HepG2 (cell line): ENCODE measurements around the gene PTPN18. TPM values are rescaled to one million over a fixed set of nuclear protein-coding genes. Genes with fewer than 3 reads are reported as not detected.

Experiments
- ARNTL ChIP-seq: sonication (generic); formaldehyde crosslinking; IDR thresholded peaks from 2 replicates; pipeline ENCODE4 v1.4.0; 2020; ENCODE audit warnings: mild to moderate bottlenecking, missing genetic modification reagents
- ATAD3A ChIP-seq: sonication (generic); formaldehyde crosslinking; IDR thresholded peaks from 2 replicates; pipeline ENCODE4 v1.4.0; 2020; ENCODE audit warnings: missing genetic modification reagents
- FOXO1 ChIP-seq: sonication (generic); formaldehyde crosslinking; IDR thresholded peaks from 2 replicates; pipeline ENCODE4 v1.4.0; 2020; ENCODE audit warnings: missing genetic modification reagents
- HOXA3 ChIP-seq: sonication (generic); formaldehyde crosslinking; IDR thresholded peaks from 2 replicates; pipeline ENCODE4 v1.5.0; 2020; ENCODE audit warnings: missing genetic modification reagents
- PITX1 ChIP-seq: sonication (generic); formaldehyde crosslinking; IDR thresholded peaks from 2 replicates; pipeline ENCODE4 v1.5.1; 2020; ENCODE audit warnings: mild to moderate bottlenecking, missing genetic modification reagents
- POLR2A ChIP-seq, 2 experiments: IDR thresholded peaks; 2 replicates each; pipeline ENCODE4 v1.6.1; 2011; ENCODE audit warnings: low read depth in 2 of 2, low read length in 2 of 2, mild to moderate bottlenecking in 1 of 2, moderate library complexity in 1 of 2; ENCODE audit not compliant: insufficient read depth in 1 of 2
- TOE1 ChIP-seq: sonication (generic); formaldehyde crosslinking; IDR thresholded peaks from 2 replicates; pipeline ENCODE4 v1.4.0; 2020; ENCODE audit warnings: mild to moderate bottlenecking, missing genetic modification reagents
- ZBTB21 ChIP-seq: sonication (generic); formaldehyde crosslinking; IDR thresholded peaks from 2 replicates; pipeline ENCODE4 v1.4.0; 2020; ENCODE audit warnings: missing genetic modification reagents
- ZNF251 ChIP-seq: sonication (generic); formaldehyde crosslinking; IDR thresholded peaks from 2 replicates; pipeline ENCODE4 v1.9.0; 2021; ENCODE audit warnings: mild to moderate bottlenecking, missing genetic modification reagents
- ZNF33B ChIP-seq: sonication (generic); formaldehyde crosslinking; IDR thresholded peaks from 2 replicates; pipeline ENCODE4 v1.5.1; 2020; ENCODE audit warnings: mild to moderate bottlenecking, missing genetic modification reagents
- ZNF501 ChIP-seq: sonication (generic); formaldehyde crosslinking; IDR thresholded peaks from 2 replicates; pipeline ENCODE4 v1.5.1; 2020; ENCODE audit warnings: mild to moderate bottlenecking, moderate library complexity, missing genetic modification reagents
- ZNF816 ChIP-seq: sonication (generic); formaldehyde crosslinking; IDR thresholded peaks from 2 replicates; pipeline ENCODE4 v1.8.0; 2022; ENCODE audit warnings: missing genetic modification reagents, mild to moderate bottlenecking, borderline replicate concordance
- polyA plus RNA-seq, 8 experiments: library from polyadenylated mRNA; depleted of rRNA in 3 of 8; stranded (reverse) in 7 of 8; unstranded in 1 of 8; fragments of >200 nt; fragmentation: Illumina TruSeq in 4 of 8; extraction: Trizol in 4 of 8; gene quantifications; 2 replicates each; pipeline versions ENCODE4 v1.2.1 to v1.2.3, GENCODE V29; 2011 to 2016; ENCODE audit warnings: low read depth in 4 of 8, missing spikeins in 1 of 8, mixed read lengths in 1 of 8; ENCODE audit not compliant: insufficient read depth in 1 of 8
- total RNA-seq, 5 experiments: library from RNA; depleted of rRNA; stranded (reverse); fragments of >200 nt; fragmentation: Illumina TruSeq; extraction: Trizol; gene quantifications; 2 replicates each; pipeline ENCODE4 v1.2.3, GENCODE V29; 2016; ENCODE audit warnings: low read depth in 1 of 5
- TF ChIP-seq, protein P1 (sequence below): conservative IDR thresholded peaks from 2 replicates; pipeline ENCODE4 v1.6.1; 2018; ENCODE audit warnings: missing genetic modification reagents
- TF ChIP-seq, protein P2 (sequence below): sonication (generic); formaldehyde crosslinking; IDR thresholded peaks from 2 replicates; pipeline ENCODE4 v1.4.0; 2020; ENCODE audit warnings: mild to moderate bottlenecking, missing genetic modification reagents
- TF ChIP-seq, protein P3 (sequence below): sonication (generic); formaldehyde crosslinking; IDR thresholded peaks from 2 replicates; pipeline ENCODE4 v1.5.0; 2020; ENCODE audit warnings: mild to moderate bottlenecking, missing genetic modification reagents, borderline replicate concordance
- TF ChIP-seq, protein P4 (sequence below): sonication (generic); formaldehyde crosslinking; IDR thresholded peaks from 2 replicates; pipeline ENCODE4 v1.4.0; 2020; ENCODE audit warnings: missing genetic modification reagents
- TF ChIP-seq, protein P5 (sequence below): sonication (generic); formaldehyde crosslinking; IDR thresholded peaks from 2 replicates; pipeline ENCODE4 v1.5.1; 2020; ENCODE audit warnings: missing genetic modification reagents, mild to moderate bottlenecking, borderline replicate concordance
- TF ChIP-seq, protein P6 (sequence below): IDR thresholded peaks from 2 replicates; pipeline ENCODE4 v1.6.1; 2016; ENCODE audit warnings: control low read depth

PTPN18 gene
- total and polyA plus RNA-seq, 2 of the 13 experiments (the other 11 are each of a cell fraction or from before 2014, with no cell fraction given): 14.8 to 39.6 TPM

DNA sequence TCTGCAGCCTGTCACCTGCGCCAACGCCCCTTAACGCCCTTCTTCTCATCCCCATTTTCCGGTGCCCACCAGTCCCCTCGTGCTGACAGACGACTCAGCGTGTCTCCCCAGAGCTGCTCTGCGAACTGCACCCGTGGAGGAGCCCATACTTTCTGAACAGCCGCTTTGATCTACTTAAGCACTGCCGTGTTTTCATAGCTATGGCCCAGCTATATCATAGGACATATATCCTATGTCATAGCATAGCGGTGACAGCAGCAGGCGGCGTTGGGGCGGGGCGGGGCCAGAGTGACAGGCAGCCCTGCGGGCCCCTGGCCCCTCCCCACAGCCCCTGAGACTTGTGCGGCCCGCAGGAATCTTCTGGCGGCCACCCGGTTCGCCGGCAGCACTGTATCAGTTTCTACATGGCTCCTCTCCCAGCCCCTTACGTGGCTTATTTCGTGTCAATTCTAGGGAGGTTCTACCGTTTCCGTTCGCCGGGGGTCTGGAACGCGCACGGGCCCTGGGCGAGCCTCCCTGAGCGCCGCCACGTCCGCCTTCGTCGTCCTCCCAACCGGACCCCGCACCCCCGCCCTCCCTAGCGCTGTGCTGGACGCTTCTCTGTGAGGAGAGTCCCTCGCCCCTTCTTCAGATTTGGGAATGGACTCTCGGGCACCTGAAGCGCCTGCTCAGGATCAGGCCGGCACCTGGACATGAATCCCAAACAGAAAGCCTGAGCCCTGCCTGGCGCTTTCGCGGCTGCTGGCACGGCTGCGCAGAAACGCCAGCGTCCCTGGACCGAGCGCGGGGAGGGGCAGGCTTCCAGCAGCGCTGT lies 35.4 kb downstream of the PTPN18 start (continued):
- TF ChIP-seq, protein P1, sequence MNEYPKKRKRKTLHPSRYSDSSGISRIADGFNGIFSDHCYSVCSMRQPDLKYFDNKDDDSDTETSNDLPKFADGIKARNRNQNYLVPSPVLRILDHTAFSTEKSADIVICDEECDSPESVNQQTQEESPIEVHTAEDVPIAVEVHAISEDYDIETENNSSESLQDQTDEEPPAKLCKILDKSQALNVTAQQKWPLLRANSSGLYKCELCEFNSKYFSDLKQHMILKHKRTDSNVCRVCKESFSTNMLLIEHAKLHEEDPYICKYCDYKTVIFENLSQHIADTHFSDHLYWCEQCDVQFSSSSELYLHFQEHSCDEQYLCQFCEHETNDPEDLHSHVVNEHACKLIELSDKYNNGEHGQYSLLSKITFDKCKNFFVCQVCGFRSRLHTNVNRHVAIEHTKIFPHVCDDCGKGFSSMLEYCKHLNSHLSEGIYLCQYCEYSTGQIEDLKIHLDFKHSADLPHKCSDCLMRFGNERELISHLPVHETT (CRISPR knock-in tag): no peak
- TF ChIP-seq TOE1 (CRISPR knock-in tag): no peak
- TF ChIP-seq ATAD3A: no peak
- TF ChIP-seq, protein P2, sequence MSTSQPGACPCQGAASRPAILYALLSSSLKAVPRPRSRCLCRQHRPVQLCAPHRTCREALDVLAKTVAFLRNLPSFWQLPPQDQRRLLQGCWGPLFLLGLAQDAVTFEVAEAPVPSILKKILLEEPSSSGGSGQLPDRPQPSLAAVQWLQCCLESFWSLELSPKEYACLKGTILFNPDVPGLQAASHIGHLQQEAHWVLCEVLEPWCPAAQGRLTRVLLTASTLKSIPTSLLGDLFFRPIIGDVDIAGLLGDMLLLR (CRISPR knock-in tag): no peak; the same call in 1 of the 2 replicates
- TF ChIP-seq, protein P3, sequence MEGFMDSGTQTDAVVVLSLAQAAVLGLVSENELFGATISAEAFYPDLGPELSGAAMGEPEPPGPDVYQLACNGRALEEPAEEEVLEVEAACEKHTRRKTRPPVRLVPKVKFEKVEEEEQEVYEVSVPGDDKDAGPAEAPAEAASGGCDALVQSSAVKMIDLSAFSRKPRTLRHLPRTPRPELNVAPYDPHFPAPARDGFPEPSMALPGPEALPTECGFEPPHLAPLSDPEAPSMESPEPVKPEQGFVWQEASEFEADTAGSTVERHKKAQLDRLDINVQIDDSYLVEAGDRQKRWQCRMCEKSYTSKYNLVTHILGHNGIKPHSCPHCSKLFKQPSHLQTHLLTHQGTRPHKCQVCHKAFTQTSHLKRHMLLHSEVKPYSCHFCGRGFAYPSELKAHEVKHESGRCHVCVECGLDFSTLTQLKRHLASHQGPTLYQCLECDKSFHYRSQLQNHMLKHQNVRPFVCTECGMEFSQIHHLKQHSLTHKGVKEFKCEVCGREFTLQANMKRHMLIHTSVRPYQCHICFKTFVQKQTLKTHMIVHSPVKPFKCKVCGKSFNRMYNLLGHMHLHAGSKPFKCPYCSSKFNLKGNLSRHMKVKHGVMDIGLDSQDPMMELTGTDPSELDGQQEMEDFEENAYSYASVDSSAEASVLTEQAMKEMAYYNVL (CRISPR knock-in tag): no peak
- 0 out of 2 replicates have a peak, but pooled peaks have one; percentile 17 for TF ChIP-seq FOXO1 (CRISPR knock-in tag)
- TF ChIP-seq POLR2A (IDR thresholded peaks at IDR 0.05; ENCODE audit: insufficient read depth in 1 of 2, low read depth in 2 of 2, low read length in 2 of 2): peak; percentile 39 to 79; a peak in 3 of 4 replicates
- 0 out of 2 replicates have a peak, but pooled peaks have one; percentile 84 for TF ChIP-seq ZNF251 (CRISPR knock-in tag)
- 0 out of 2 replicates have a peak, but pooled peaks have one; percentile 5 for TF ChIP-seq ARNTL
- TF ChIP-seq, protein P4, sequence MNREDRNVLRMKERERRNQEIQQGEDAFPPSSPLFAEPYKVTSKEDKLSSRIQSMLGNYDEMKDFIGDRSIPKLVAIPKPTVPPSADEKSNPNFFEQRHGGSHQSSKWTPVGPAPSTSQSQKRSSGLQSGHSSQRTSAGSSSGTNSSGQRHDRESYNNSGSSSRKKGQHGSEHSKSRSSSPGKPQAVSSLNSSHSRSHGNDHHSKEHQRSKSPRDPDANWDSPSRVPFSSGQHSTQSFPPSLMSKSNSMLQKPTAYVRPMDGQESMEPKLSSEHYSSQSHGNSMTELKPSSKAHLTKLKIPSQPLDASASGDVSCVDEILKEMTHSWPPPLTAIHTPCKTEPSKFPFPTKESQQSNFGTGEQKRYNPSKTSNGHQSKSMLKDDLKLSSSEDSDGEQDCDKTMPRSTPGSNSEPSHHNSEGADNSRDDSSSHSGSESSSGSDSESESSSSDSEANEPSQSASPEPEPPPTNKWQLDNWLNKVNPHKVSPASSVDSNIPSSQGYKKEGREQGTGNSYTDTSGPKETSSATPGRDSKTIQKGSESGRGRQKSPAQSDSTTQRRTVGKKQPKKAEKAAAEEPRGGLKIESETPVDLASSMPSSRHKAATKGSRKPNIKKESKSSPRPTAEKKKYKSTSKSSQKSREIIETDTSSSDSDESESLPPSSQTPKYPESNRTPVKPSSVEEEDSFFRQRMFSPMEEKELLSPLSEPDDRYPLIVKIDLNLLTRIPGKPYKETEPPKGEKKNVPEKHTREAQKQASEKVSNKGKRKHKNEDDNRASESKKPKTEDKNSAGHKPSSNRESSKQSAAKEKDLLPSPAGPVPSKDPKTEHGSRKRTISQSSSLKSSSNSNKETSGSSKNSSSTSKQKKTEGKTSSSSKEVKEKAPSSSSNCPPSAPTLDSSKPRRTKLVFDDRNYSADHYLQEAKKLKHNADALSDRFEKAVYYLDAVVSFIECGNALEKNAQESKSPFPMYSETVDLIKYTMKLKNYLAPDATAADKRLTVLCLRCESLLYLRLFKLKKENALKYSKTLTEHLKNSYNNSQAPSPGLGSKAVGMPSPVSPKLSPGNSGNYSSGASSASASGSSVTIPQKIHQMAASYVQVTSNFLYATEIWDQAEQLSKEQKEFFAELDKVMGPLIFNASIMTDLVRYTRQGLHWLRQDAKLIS (CRISPR knock-in tag): 0 out of 2 replicates have a peak, but pooled peaks have one; percentile 53
- TF ChIP-seq, protein P5, sequence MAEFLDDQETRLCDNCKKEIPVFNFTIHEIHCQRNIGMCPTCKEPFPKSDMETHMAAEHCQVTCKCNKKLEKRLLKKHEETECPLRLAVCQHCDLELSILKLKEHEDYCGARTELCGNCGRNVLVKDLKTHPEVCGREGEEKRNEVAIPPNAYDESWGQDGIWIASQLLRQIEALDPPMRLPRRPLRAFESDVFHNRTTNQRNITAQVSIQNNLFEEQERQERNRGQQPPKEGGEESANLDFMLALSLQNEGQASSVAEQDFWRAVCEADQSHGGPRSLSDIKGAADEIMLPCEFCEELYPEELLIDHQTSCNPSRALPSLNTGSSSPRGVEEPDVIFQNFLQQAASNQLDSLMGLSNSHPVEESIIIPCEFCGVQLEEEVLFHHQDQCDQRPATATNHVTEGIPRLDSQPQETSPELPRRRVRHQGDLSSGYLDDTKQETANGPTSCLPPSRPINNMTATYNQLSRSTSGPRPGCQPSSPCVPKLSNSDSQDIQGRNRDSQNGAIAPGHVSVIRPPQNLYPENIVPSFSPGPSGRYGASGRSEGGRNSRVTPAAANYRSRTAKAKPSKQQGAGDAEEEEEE (CRISPR knock-in tag): 0 out of 2 replicates have a peak, but pooled peaks have one; percentile 38
- peak; percentile 58; the same call in 1 of the 2 replicates for TF ChIP-seq ZNF816
- peak; percentile 67; the same call in 1 of the 2 replicates for TF ChIP-seq ZBTB21 (CRISPR knock-in tag)
- peak; percentile 63 for TF ChIP-seq HOXA3 (CRISPR knock-in tag)
- peak; percentile 67; the same call in 1 of the 2 replicates for TF ChIP-seq ZNF501 (CRISPR knock-in tag)
- TF ChIP-seq, protein P6, sequence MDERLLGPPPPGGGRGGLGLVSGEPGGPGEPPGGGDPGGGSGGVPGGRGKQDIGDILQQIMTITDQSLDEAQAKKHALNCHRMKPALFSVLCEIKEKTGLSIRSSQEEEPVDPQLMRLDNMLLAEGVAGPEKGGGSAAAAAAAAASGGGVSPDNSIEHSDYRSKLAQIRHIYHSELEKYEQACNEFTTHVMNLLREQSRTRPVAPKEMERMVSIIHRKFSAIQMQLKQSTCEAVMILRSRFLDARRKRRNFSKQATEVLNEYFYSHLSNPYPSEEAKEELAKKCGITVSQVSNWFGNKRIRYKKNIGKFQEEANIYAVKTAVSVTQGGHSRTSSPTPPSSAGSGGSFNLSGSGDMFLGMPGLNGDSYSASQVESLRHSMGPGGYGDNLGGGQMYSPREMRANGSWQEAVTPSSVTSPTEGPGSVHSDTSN: peak; percentile 78
- TF ChIP-seq ZNF33B (CRISPR knock-in tag): peak; percentile 22; the same call in 1 of the 2 replicates
- 0 out of 2 replicates have a peak, but pooled peaks have one; percentile 8 for TF ChIP-seq PITX1
